Measurements from ENCODE around the gene TNFRSF4.
A peak's percentile ranks its signal among the peaks of the same experiment; 100 is the strongest.

TNFRSF4 gene

DNA sequence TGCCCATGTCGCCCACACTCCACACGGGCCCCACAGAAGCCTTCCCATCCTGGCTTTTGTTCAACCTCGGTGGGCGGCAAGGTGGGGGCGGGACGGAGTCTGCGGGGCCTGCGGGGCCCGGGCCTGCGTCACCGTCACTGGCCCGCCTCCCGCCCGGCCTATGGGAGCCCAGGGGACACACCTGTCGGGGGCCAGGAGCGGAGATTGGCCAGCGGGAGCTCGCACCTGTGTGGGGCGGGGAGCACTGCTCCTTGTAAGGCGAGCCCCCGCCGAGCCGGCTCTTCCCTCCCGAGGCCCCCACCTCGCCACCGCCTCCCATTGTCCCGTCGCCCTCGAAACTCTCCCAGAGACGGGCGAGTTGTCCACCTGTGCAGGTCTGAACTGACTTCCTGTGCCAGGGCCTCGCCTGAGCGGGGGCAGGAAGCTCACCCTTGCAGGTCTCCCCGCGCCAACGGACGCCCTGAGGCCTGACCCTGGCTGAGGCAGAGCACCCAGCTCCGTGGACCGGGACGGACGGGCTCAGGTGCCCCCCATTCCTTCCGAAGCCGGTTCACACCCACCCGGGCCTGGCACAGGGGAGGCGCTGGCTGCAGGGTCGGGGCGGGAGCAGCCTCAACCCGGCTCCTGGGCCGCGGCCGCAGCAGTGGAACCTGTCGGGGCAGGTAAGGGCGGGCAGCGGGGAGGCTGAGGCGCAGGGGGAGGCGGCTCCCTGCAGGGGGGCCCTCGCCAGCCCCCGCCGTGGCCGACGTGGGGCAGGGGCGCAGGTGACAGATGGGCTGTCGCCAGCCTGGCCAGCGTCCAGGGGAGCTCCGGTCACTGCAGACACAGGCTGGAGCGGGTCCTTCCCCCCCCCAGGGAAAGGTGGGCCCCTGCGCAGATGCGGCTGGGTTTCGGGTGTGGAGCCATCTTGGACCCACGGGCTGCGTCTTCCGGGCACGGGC lies 51.1 kb downstream of the TNFRSF4 start:
- ChIA-PET POLR2A (ENCODE audit: low non-redundant PET) (interaction anchor here (0.6 to 0.8 kb wide), 3 partner anchors 9 to 109 kb away, joined by 3 read pairs; no protein-coding TSS in a partner anchor), CTCF (interaction anchor here (0.6 to 4.6 kb wide), 5 partner anchors 31 to 408 kb away, joined by 3 to 26 read pairs (median 3); partner anchors contain the start of gene PERM1)
- TF ChIP-seq, protein P1, sequence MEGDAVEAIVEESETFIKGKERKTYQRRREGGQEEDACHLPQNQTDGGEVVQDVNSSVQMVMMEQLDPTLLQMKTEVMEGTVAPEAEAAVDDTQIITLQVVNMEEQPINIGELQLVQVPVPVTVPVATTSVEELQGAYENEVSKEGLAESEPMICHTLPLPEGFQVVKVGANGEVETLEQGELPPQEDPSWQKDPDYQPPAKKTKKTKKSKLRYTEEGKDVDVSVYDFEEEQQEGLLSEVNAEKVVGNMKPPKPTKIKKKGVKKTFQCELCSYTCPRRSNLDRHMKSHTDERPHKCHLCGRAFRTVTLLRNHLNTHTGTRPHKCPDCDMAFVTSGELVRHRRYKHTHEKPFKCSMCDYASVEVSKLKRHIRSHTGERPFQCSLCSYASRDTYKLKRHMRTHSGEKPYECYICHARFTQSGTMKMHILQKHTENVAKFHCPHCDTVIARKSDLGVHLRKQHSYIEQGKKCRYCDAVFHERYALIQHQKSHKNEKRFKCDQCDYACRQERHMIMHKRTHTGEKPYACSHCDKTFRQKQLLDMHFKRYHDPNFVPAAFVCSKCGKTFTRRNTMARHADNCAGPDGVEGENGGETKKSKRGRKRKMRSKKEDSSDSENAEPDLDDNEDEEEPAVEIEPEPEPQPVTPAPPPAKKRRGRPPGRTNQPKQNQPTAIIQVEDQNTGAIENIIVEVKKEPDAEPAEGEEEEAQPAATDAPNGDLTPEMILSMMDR (conservative IDR thresholded peaks at IDR 0.05; ENCODE audit: low read depth): no peak
- H3K27ac ChIP-seq: no peak overlapping the region
- peak; percentile 70 for DNase-seq (ENCODE audit: low spot score)

DNA sequence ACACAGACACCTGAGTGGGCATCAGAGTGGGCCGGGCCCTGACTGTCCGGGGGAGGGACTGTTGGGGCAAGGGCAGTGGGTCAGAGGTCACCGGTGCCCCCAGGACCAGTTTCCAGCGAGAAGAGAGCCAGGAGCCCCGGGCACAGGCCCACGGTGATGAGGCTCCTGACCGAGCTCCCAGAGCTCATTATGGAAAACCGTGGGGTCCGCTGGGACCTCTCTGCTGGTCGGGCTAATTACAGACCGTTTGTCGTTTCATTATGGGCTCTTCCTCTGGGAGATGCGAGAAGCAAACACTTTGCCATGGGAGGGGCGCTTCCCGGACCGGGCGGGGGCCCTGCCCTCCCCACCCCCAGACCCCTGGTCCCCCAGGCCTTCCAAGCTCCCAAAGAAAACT lies 52.3 kb downstream of the TNFRSF4 start:
- no peak for DNase-seq (ENCODE audit: low spot score)
- CTCF ChIA-PET: interaction anchor here (0.6 to 4.6 kb wide), 3 partner anchors 40 to 409 kb away, joined by 3 to 26 read pairs (median 3); no protein-coding TSS in a partner anchor

More for the DNA sequence above, 52.3 kb downstream of the TNFRSF4 start:
- POLR2A ChIA-PET (ENCODE audit: low non-redundant PET): interaction anchor here (0.6 kb wide), 1 partner anchor 110 kb away, joined by 3 read pairs; no protein-coding TSS in a partner anchor
- no peak overlapping the region for H3K27ac ChIP-seq
- TF ChIP-seq, protein P1 (conservative IDR thresholded peaks at IDR 0.05; ENCODE audit: low read depth): no peak
